HG02973 (cell line): Measurements from ENCODE around the gene ASB15.
"Not testable (repeated sequence)": the region's sequence is repeated elsewhere in the genome, so short reads cannot be mapped to it uniquely, and the experiment has no call there.

ENCODE experiments used
- ATAC-seq: cut with Tn5 transposase; IDR thresholded peaks from one replicate; pipeline ENCODE4 v1.9.1; 2021; ENCODE audit warnings: moderate library complexity; ENCODE audit not compliant: unreplicated experiment

The ASB15 gene

DNA sequence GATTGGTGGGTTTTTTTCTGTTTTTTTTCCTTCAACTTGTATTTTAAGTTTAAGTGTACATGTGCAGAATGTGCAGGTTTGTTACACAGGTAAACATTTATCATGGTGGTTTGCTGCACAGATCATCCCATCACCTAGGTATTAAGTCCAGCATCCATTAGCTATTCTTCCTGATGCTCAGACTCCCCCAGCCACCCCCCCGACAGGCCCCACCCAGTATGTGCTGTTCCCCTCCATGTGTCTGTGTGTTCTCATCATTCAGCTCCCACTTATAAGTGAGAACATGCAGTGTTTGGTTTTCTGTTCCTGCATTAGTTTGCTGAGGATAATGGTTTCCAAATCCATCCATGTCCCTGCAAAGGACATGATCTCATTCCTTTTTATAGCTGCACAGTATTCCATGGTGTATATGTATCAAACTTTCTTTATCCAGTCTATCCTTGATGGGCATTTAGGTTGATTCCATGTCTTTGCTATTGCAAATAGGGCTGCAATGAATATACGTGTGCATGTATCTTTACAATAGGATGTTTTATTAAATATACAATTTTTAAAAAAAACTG, 32.5 kb downstream of the ASB15 start:
- not testable (repeated sequence) for ATAC-seq

DNA sequence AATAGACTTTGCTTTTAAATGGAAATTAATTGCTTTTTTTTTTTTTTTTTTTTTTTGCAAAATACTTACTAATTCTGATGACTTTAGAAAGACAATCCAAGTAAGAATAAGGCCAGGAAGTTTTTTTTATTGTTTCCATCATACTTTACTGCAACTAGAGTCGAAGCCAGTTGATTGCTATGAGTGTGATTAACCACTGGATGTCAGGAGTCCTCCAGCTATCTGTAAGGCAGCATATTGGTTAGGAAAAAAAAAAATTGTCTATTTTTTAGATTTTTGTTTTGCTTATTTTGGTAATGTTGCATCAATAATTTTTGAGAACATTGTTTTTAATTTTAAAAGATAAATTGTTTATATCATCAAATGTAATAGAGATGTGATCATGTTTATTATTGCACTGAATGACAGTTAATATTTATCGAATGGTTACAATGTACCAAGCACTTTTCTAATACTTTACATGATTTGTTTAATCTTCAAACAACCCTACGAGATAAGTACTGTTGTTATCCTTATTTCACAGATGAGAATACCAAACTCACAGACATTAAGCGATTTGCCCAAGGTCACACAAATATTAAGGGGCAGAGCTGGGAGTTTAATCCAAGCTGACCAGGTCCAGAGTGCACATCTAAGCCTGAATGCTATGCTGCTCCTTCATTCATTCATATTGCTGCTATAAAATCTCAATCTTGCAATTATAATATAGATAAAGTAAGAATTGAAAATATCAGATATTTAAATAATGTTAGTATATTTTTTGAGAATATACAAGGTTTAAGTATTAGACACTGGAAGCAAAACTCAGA, 34.1 kb downstream of the ASB15 start:
- ATAC-seq: no peak

DNA sequence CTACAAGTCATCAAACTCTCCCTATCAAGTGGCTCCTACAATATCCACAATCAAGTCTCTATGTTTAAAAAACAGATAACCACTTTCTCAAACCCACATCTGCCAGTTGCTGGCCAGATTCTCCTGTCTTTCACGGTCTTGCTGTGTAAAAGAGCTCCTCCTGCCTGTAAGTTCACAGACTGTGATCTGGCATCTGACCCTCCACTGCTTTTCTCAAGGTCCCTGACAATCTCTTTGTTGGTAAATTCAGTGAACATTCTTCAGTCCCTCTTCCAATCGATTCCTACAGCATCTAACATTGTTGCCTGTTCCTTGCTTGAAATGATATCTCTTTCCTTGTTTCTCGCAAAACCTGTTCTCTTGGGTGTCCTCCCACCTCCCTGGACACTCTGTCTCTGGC, 35.6 kb downstream of the ASB15 start:
- no peak for ATAC-seq

DNA sequence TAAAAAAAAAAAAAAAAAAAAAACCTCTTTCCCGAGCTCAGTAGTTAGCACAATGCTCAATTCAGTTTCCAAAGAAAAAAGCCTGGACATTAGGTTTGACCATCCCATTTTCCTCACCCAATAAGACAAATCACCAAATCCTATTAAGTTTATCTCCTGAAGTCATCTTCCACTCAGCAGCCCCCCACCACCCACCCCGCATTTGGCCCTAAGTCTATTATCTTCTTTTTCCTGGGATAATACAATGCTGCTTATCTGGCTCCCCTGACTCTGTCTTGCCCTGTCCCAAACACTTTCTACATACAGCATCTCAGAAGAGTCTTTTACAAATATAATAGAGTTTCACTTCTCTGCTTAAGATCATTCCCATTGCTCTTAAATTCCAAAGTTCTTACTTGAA, 36.3 kb downstream of the ASB15 start:
- no peak for ATAC-seq

DNA sequence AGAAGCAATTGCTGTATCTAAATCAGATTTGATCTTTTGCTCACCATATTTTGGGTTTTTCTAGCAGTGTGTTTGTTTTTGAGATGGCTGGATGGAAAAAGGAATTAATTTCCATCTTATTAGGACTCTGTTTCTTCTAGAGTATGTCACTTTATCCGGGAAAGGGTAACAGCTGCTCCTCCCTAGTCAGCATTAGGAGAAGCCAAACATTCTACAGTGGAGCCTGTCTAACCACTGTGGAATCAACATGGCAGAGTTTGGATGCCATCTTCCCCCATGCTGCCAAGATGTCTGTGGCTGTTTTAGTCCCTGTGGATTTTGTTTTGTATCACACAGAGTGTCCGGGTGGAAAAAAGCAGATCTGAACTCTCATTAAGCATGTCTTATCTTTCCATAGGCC, 38.0 kb downstream of the ASB15 start:
- no peak for ATAC-seq

DNA sequence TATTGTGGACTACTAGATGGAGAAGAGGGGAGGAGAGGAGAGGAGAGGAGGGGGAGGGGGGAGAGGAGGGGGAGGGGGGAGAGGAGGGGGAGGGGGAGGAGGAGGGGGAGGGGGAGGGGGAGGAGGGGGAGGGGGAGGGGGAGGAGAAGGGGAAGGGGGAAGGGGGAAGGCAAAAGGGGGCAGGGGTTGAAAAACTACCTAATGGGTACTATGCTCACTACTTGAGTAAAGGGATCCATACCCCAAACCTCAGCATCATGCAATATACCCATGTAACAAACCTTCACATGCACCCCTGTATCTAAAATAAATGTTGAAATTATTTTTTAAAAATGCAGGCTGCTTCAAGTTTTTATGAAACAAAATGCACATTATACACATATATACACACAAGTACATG, 39.0 kb downstream of the ASB15 start:
- no peak for ATAC-seq

DNA sequence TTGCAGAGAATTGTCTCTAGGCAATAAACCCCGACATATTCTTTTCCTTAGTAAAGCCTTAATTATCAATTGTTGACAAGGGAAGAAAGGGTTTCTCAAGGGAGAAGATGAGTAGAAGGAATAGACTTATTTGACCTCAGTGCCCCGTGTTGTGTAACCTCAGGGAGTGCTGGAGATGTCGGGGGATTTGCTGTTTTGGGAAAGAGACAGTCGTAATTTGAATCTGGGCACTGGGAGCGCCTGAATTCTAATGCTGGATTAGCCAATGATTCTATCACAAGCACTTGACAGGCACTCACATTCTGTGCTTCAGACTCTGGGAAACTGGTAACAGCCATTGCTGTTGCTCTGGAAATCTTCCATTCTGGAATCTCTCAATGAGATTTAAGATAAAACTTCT, 40.3 kb downstream of the ASB15 start:
- ATAC-seq: no peak

DNA sequence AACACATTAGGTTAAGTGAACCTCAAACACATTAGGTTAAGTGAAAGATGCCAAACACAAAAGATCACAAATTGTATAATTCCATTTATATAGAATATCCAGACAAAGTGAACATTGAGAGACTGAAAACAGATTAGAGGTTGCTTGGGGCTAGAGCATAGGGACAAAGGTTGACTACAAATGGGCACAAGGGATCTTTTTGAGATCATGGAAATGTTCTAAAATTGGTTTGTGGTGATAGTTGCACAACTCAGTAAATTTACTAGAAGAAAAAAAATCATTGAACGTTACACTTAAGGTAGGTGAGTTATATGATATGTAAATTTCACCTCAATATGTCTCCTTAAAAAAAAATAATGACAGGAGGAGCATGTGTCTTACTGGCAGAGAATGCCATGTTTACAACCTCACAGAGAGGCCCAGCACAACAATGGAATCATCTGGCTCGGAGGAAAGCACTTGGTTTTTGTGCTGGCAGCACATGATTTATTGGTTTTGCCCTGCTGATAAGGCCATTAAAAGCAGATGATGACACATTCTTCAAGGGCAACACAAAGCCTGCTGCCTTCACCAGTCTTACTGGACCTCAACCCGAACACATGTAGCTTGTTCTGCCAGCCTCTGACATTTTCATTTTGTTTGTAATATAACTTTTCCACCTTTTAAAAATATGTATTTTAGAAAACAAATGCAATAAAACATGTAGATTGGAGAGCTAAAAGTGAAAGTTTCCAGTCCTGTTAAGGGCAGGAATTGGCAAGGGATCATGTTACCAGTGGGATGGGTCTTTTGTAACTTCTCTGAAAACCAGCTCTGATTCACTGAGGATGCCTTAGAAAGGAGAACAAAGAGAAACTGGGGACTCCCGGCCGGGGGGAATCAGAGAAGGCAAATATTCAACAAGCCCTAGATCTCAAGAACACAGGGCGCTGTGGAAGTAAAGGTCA, 42.1 kb downstream of the ASB15 start:
- ATAC-seq: no peak

DNA sequence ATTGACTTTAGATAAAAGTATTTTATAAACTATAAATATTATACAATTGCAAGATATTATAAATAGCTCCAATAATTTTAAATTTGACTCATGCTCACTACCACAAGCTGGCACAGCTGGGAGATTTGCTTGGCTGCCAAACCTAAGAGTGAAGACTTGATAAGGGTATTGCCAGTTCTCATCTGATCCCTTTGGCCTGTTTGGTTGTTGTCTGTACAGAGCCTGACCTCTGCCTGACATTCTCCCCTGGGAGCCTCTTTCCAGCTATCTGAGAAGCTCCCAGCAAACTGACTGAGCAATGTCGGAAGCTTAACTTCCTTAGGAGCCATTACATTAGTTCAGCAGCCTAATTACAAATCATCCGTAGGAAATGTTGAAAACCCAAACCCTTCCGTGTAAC, 43.9 kb downstream of the ASB15 start:
- ATAC-seq: no peak

DNA sequence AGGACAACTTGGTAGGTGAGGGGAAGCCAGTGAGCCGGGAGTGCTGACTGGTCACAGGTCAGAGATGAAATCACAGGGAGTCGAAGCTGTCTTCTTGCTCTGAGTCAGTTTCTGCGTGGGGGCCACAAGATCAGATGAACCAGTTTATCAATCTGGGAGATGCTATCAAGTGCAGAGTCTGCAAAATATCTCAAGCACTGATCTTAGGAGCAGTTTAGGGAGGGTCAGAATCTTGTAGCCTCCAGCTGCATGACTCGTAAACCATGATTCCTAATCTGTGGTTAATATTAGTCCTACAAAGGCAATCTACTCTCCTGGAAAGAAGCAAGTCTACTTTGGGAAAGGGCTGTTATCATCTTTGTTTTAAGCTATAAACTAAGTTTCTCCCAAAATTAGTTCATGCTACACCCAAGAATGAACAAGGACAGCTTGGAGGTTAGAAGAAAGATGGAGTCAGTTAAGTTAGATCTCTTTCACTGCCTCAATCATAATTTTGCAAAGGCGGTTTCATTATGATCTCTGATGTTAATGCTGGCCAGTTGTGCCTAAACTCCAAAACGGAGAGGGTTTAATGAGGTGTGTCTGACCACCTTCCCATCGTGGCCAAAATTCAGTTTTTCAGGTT, 45.6 kb downstream of the ASB15 start:
- no peak for ATAC-seq

DNA sequence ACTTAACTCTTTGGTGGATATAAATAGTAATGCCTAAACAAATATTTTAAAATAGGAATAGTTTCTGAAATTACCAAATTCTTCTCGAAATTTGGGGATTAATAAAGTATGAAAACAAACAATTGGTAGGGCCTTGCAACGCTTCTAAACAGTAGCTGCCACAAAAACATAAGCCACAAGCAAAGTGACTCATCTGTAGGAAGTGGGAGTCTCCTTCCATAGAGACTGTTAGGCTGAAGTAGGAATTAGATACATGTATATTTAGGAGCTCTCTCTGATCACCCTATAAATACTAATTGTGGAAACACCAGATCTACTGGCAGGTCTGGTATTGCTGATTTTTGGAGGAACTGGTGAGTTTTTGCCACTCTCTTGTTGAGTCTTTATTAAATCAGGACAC, 48.3 kb downstream of the ASB15 start:
- ATAC-seq: no peak

DNA sequence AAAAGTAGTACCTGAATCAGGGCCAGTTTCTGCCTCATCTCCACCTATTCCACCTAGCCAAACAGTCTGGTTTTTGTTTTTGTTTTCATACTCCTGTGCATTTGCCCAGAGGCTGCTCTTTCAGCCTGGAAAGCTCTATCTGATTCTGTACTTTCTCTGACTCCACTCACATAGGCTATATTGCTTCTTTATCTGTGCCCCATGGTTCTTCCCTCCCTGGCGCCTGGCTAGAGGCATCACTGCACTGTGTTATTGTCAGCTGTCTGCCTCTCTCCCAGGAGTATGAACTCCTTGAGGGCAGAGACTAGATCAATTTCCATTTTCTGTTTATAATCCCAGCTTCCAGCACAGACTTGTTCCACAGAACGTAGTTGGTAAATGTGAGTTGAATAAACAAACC, 49.0 kb downstream of the ASB15 start:
- no peak for ATAC-seq

DNA sequence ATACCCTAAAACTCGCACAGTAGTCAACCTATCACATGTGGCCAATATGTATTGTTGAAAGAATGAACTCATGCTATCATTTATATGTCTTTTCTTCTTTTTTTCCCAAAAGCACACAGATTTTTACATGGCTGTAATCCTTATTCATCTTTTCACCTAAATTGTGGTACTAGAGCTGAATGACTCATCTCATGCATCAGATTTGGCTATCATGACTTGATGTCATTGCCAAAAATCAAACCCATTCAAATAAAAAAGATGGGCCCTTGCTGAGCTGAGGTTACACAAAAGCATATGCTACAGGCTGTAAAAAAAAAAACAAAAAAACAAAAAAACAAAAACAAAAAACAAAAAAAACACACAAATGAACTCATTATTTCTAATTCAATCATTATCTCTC, 50.8 kb downstream of the ASB15 start:
- ATAC-seq: no peak

DNA sequence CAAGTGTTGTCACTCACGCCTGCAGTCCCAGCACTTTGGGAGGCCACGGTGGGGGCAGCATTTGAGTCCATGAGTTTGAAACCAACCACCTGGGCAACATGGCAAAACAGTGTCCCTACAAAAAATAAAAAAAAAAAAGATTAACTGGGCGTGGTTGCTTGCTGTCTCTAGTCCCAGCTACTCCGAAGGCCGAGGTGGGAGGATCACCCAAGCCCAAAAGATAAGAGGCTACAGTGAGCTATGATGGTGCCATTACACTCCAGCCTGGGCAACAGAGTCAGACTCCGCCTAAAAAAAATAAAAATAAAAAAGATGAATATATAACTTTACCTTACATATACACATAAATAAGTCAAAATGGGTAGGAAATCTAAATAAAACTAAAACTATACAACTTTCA, 51.5 kb downstream of the ASB15 start:
- ATAC-seq: no peak

DNA sequence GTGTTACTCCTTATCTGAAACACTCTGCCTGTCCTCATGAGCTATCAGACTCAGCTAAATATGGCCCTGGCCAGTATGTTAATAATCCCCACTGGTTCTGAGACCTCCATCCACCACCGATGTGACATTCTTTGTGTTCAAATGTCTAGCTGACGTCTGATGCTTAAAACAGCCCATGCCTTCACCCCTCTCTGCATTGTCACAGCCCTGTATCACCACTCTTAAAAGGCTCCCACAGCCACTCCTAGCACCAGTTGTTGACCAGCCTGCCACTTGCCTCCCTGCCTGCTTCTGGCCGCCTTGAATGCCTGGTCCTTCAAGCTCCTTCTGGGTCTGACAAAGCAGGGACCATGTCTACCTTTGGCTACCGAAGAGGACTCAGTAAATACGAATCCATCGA, 54.0 kb downstream of the ASB15 start, which contains the start of gene LMOD2:
Gene LMOD2, plus strand, starts transcription at position 253 of the 400 bp plus-strand sequence. Its CDS starts 98 bp downstream, at position 351.
- ATAC-seq: no peak

DNA sequence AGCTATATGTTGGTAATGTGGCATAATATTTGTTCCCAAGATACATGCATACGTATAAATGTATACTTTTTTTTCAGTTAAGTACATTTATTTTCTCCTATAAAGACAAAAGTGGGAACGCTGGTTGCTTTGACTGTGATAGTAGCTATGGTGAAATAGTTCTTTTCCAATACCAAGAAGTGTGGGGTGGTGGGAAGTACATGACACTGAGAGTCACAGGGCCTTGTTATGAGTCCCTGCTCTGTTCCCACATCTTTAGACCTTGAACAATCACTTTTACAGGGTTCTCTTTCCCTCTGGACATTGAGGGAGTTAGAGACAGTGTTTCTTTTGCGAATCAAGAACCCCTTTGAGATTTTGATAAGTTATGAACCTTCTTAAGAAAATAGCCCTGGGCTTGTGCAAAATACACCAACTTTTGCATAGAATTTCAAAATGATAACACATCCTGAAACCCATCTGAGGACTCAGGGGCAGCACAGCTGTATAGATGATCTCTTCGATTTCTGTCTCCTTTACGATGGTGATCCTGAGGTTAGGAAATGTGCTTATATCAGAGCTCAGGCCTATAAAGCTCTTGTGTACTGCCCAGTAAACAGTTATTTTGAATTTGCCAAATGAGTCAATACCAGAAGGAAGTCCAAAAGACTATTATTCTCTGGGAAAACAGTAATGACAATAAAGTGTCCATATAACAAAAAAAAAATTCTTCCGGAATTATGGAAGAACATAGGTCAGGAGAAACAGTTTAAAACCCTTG, 55.1 kb downstream of the ASB15 start:
- no peak for ATAC-seq

DNA sequence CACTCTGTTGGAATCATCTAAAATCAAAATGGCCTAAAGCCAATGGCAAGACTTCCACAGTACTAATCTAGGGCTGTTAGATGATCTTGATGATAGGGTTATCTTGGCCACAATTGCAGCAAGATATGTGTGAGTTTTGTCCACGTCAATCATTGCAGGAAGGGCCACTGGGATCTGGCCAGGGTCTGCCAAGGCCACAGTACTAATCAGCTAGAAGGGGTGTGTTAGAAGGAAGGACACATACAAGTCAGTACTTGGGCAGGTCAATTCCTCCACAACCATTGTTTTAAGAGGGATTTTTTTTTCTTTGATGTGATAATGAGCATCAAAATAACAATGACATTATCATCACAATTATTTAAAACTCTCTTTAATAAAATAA, 55.7 kb downstream of the ASB15 start:
- ATAC-seq: no peak

DNA sequence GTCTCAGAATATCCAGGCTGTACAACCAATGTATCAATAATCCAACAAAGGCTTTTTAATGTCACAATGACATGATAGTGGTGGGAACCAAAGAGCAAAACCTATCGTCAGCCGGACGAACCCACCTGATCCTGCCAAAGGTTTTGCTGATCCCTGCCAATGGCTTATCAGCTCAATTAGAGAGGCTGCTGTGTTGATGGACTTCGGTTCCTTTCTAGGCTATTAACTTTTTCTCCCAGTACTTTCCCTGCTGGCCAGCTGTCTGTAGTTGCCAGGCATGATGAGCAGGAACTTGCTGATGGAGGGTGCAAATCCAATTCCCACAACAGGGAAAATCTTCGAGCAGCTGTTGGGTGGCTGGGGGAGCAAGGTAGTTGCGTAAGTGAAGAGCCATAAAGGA, 56.4 kb downstream of the ASB15 start:
- no peak for ATAC-seq

DNA sequence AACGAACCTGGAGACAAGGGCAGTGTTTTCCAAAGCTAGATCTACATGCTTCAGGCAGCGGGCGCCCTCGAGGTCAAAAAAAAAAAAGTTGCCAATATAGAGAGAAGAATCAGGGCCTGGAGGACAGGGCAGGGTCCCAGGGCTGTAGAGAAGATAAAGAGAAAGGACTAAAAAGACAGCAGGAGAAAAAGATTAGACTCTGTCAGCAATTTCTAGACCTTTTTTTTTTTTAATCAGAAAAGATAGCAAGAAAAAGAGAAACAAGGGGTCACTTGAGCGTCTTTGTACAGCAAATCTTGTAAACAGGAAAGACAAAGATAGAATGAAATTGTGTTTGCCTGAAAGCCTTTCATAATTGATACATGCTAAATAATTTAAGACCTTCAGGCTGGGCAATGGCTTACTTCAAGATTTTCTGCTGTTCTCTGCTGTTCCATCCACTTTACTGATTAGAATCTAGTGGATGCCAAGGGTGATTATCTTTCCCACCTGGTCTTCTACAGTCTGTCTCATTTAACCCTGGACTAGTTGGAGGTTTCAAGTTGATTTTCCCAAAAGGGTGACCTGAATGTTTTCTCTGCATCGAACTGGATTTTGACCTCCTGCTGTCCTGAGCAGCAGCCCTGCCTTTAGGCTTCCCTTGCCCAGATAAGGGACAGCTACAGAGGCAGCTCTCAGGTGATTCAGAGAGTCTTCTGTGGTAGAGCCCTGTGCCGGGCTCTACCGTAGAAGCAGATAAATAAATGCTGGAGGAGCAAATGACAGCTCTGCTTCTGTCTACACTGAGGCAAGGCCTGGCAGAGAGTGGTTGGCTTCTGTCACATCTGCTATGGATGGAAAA, 59.1 kb downstream of the ASB15 start:
- ATAC-seq: no peak

DNA sequence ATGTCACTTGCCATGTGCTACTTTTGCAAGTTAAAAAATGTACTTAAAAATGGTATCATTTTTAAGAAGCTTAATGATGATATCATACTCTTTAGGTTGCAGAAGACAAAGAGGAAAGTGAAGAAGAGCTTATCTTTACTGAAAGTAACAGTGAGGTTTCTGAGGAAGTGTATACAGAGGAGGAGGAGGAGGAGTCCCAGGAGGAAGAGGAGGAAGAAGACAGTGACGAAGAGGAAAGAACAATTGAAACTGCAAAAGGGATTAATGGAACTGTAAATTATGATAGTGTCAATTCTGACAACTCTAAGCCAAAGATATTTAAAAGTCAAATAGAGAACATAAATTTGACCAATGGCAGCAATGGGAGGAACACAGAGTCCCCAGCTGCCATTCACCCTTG, 60.1 kb downstream of the ASB15 start:
- ATAC-seq: no peak
